GM19372 (cell line): ENCODE results near the gene SSH2.

Source experiments
- ATAC-seq: cut with Tn5 transposase; IDR thresholded peaks from one replicate; pipeline ENCODE4 v1.9.1; 2021; ENCODE audit warnings: mild to moderate bottlenecking, low read depth, moderate library complexity; ENCODE audit not compliant: unreplicated experiment

The SSH2 gene

DNA sequence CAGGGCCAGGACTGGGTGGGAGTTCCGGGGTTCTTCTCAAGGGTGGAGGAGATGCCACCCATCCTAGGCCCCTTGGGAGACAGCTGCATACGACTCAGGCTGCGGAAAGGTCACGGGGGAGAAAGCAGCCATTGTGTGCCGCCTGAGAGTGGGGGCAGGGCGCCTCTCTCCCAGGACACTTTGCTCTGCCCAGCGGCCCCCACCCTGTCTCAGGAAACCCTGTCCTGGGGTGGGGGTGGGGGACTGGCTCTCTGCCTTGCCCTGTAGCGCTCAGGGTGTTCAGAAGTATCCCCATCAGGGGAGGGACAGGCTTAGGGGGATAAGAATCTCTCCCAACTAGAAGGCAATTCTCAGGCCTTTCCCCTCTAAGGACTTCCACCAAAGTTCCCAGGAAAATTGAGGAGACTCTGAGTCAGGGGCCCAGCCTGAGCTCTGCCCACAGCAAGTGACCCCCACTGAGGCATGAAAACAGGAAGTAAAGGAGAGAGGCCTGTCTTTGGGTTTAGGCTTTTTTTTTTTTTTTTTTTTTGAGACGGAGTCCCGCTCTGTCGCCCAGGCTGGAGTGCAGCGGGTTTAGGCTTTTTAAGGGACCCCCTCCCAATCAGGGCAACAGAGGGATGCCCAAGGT is 345.5 kb downstream of the SSH2 start:
- ATAC-seq: no peak

DNA sequence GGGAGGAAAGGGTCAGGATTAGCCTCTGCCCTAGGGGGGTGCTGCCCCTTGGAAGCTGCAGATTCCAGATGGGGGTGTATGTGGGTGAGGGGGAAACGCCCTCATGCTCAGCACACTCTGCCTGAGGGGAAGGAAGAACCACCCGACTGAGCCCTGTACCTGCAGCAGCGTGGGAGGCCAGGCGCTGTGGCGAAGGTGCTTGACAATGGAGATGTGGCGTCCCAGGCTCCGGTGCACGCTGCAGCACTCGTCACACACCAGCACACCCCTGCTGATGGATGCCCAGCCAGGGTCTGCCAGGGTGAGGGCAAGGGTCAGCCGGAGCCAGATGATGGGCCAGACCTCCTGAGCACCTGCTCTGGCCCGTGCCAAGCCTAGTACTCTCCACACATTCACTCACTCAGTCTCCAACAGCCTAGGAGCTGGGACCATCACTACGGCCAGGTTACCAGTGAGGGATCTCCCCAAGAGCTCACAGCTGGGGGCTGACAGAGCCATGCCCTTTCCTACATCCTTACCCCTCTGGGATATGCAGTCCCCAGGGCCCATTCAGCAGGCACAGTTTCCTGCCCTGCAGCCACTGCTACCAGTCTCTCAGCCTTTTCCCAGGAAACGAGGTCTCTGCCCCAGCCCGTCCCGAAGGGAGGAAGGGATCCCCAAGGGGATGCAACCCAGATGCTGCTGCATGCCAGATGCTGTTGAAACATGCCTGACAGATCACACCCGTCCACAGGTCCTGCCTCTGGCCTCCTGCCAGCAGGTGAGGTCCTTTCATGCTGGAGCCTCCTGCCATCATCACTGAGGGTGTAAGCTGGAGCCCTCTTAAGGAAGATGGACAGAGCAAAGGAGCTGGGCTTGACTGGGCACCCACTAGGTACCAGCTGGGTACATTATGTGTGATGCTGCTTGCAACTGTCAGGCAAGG is 346.4 kb downstream of the SSH2 start:
- no peak for ATAC-seq

DNA sequence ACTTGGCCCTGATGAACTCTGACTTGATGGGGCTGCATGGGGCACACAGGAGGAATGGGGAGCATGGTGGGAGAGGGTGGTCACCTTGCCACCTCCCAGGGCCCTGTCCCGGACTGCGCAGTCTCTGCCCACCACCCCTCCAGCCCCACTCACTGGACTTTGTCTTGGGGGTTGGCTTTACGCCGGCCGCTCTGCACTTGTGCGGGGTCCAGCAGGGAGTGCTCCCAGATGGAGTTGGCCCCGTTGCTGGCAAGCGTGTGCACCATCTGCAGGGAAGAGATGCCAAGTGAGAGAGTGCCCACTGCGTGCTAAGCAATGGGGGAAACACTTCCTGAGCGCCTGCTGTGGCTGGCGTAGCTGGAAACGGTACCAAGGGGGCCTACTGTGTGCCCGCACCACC is 347.3 kb downstream of the SSH2 start:
- ATAC-seq: no peak

DNA sequence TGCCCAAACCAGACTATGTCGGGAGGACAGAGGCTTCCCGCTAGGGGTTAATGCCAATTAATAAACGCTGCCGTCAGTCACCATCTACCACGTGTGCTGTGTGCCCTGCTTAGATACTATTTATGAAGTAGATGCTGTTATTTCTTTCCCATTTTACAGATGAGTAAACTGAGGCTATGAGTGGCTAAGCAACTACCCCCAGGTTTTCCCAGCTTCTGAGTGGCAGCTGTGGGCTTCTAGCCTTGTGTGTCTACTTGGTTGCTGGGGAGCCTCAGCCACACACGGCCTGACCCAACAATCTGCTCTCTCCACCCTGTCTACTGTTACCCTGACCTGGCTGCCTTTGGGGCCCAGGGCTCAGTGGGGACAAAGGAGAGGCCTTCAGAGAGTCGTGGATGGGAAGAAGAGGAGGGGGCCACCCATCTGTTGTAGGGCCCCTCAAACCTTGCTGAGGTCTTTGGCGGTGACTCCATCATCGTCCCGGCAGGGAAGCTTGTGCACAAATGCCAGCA is 347.7 kb downstream of the SSH2 start:
- no peak for ATAC-seq

- no peak for ATAC-seq
These were observed 348.3 kb downstream of the SSH2 start for GRCh38 chr17:29581583-29582253.

GRCh38 chr17:29579866-29580771 is 349.9 kb downstream of the SSH2 start:
- ATAC-seq: peak; percentile 68

DNA sequence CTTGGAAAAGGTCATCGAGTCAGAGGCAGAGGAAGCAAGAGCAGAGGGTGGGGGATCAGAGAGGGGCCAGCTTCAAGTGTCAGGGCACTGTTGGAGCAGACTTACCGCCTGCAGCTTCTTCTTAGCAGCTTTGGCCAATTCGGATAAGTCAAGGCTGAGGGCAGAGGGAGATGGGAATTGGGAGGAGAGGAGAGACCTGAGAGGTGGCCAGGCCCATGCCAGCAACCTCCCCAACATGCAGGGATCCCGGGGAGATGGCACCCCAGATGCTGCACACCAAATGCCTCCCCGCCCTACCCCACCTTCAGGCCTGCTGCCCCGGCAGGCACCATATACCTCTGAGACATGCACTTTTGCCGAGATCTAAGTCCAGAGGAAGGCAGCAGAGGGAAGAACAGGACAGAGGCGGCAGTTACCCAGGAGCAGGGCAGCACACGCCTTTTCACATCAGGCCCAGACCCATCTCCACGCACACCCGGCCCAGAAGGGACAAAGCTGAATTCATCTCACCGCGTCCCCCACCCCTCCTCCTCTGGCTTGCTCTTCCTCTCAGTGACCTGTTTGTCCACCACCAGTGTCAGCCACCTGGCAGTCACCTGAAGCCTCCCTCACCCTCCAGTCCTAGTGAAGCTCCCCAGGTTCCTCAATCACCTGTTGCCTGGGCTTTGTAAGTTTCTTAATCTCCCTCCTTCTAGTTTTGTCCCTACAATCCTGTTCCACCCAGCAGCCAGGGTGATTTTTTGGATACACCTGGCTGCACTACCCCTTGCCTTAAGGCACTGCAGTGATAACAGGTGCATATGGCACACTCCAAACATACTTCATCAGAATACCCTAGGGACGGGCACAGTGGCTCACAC is 351.2 kb downstream of the SSH2 start:
- no peak for ATAC-seq

GRCh38 chr17:29577385-29578211 is 352.4 kb downstream of the SSH2 start:
- ATAC-seq: no peak

GRCh38 chr17:29577001-29577370 is 353.0 kb downstream of the SSH2 start:
- no peak for ATAC-seq

GRCh38 chr17:29576214-29577000 is 353.6 kb downstream of the SSH2 start:
- no peak for ATAC-seq
